Endothelial cell of umbilical vein (primary cell): ENCODE results near the gene TMEM169. TPM values are rescaled to one million over a fixed set of nuclear protein-coding genes. Genes with fewer than 3 reads are reported as not detected.

Source experiments
- BruUV-seq: library from RNA; stranded (reverse); fragments of 400-500 nt; replicated peaks from 2 replicates; lab custom pipeline; 2021; lab: Mats Ljungman, UMichigan
- CTCF ChIA-PET: fragments of 300-600, 350-600 bp; sonication (Branson Sonifier 250); formaldehyde crosslinking; loops from one replicate; lab custom pipeline; 2021; ENCODE audit warnings: antibody characterized with exemption, inconsistent platforms; lab: Charles Lee
- POLR2A ChIA-PET: fragments of 300-600, 350-600 bp; sonication (Branson Sonifier 250); formaldehyde crosslinking; loops from one replicate; lab custom pipeline; 2021; ENCODE audit warnings: antibody characterized with exemption, inconsistent platforms; lab: Charles Lee
- DNase-seq: peaks from one replicate; pipeline ENCODE4 v3.0.0-alpha.2; 2011; ENCODE audit warnings: low read depth, low spot score
- FAIRE-seq: peaks from 2 replicates; lab custom pipeline; 2011; peaks lifted over from hg19 to GRCh38; lab: Jason Lieb, UNC
- H2AFZ ChIP-seq: 2 replicates; pipeline ENCODE4 v1.6.0; 2012; ENCODE audit warnings: low read depth, low read length, control low read depth, inconsistent platforms
- H3K27ac ChIP-seq: 2 replicates; pipeline ENCODE4 v1.5.1; 2011; ENCODE audit warnings: low read depth, mild to moderate bottlenecking, control low read depth, low read length, moderate library complexity; ENCODE audit not compliant: insufficient read depth
- H3K27me3 ChIP-seq, 2 experiments: 2 replicates each; pipeline versions ENCODE4 v1.6.0 to v1.6.1; 2011; ENCODE audit warnings: low read length in 2 of 2, mixed read lengths in 1 of 2; ENCODE audit not compliant: control insufficient read depth in 2 of 2, insufficient read depth in 2 of 2
- H3K36me3 ChIP-seq, 2 experiments: 2 replicates in 1 of 2; 3 replicates in 1 of 2; pipeline ENCODE4 v1.5.1; 2011; ENCODE audit warnings: low read length in 2 of 2, mild to moderate bottlenecking in 1 of 2, moderate library complexity in 1 of 2; ENCODE audit not compliant: control insufficient read depth in 2 of 2, insufficient read depth in 2 of 2; ENCODE audit errors: extremely low read depth in 1 of 2
- H3K4me1 ChIP-seq: 3 replicates; pipeline ENCODE4 v1.5.1; 2011; ENCODE audit warnings: mild to moderate bottlenecking, low read length; ENCODE audit not compliant: control insufficient read depth, insufficient read depth; ENCODE audit errors: extremely low read depth
- H3K4me2 ChIP-seq: 2 replicates; pipeline ENCODE4 v1.6.1; 2011; ENCODE audit warnings: low read length, control low read depth, mixed read lengths; ENCODE audit not compliant: insufficient read depth
- H3K4me3 ChIP-seq, 3 experiments: fragments of 200-600 bp in 1 of 3; sonication (generic), shearing (Covaris generic) in 1 of 3; replicated peaks in 1 of 3; 2 replicates each; pipeline ENCODE4 v1.5.1; 2011 to 2016; ENCODE audit warnings: control low read depth in 3 of 3, low read length in 3 of 3, mild to moderate bottlenecking in 2 of 3, inconsistent platforms in 1 of 3, low read depth in 1 of 3, moderate library complexity in 1 of 3; ENCODE audit not compliant: insufficient read depth in 1 of 3
- H3K79me2 ChIP-seq: 2 replicates; pipeline ENCODE4 v1.6.0; 2012; ENCODE audit warnings: low read length, inconsistent platforms; ENCODE audit not compliant: control insufficient read depth, insufficient read depth
- H3K9ac ChIP-seq: replicated peaks from 2 replicates; pipeline ENCODE3; 2011; ENCODE audit warnings: low read length, control low read depth; ENCODE audit not compliant: insufficient read depth; ENCODE audit errors: extremely low read depth
- H3K9me1 ChIP-seq: replicated peaks from 3 replicates; pipeline ENCODE4 v1.6.0; 2011; ENCODE audit warnings: mild to moderate bottlenecking, low read length; ENCODE audit not compliant: control insufficient read depth, insufficient read depth; ENCODE audit errors: extremely low read depth
- H3K9me3 ChIP-seq: replicated peaks from 2 replicates; pipeline ENCODE4 v1.5.1; 2012; ENCODE audit warnings: low read length, inconsistent platforms; ENCODE audit not compliant: control insufficient read depth, insufficient read depth
- H4K20me1 ChIP-seq: replicated peaks from 2 replicates; pipeline ENCODE3; 2011; ENCODE audit warnings: mild to moderate bottlenecking, low read length; ENCODE audit not compliant: control insufficient read depth, insufficient read depth; ENCODE audit errors: extremely low read depth
- CTCF ChIP-seq, 2 donors: IDR thresholded peaks; 1 replicate in 1 of 2; 2 replicates in 1 of 2; pipeline ENCODE4 v1.5.1; 2011; ENCODE audit warnings: low read length in 2 of 2, mild to moderate bottlenecking in 2 of 2, moderate library complexity in 2 of 2, control low read depth in 1 of 2, inconsistent platforms in 1 of 2, low read depth in 1 of 2; ENCODE audit not compliant: insufficient read depth in 1 of 2; ENCODE audit errors: extremely low read depth in 1 of 2
- EZH2 ChIP-seq: IDR thresholded peaks from 2 replicates; pipeline ENCODE4 v1.6.1; 2012; ENCODE audit warnings: borderline replicate concordance, low read depth, mild to moderate bottlenecking, moderate library complexity, low read length, inconsistent platforms; ENCODE audit not compliant: severe bottlenecking
- FOS ChIP-seq: IDR thresholded peaks from 2 replicates; pipeline ENCODE4 v1.6.1; 2011; ENCODE audit warnings: mild to moderate bottlenecking, low read length, moderate library complexity, borderline replicate concordance; ENCODE audit not compliant: insufficient read depth
- GATA2 ChIP-seq: IDR thresholded peaks from 2 replicates; pipeline ENCODE4 v1.7.0; 2011; ENCODE audit warnings: low read depth, mild to moderate bottlenecking, moderate library complexity, mixed read lengths, low read length; ENCODE audit not compliant: insufficient read length, insufficient read depth
- JUN ChIP-seq: IDR thresholded peaks from 2 replicates; pipeline ENCODE4 v1.6.1; 2011; ENCODE audit warnings: borderline replicate concordance, low read depth; ENCODE audit not compliant: insufficient read length, insufficient read depth
- MAX ChIP-seq: IDR thresholded peaks from 2 replicates; pipeline ENCODE4 v1.6.1; 2011; ENCODE audit not compliant: insufficient read depth, insufficient read length
- MYC ChIP-seq: IDR thresholded peaks from one replicate; pipeline ENCODE4 v1.6.1; 2011; ENCODE audit warnings: mild to moderate bottlenecking, low read depth, low read length
- POLR2A ChIP-seq: IDR thresholded peaks from 2 replicates; pipeline ENCODE4 v1.6.1; 2012; ENCODE audit warnings: low read depth, mild to moderate bottlenecking, control low read depth, low read length
- POLR2AphosphoS5 ChIP-seq: IDR thresholded peaks from 2 replicates; pipeline ENCODE4 v1.6.1; 2012; ENCODE audit warnings: low read depth, mild to moderate bottlenecking, control low read depth, low read length, moderate library complexity; ENCODE audit not compliant: insufficient read depth
- dilution Hi-C: fragments of 300-500 bp; cut with MboI; formaldehyde crosslinking; loops from one replicate; pipeline ENCODE4 v1.15.0; 2019; ENCODE audit warnings: low sequenced_read_pairs; ENCODE audit not compliant: extremely low pct_ligation_motif_present
- intact Hi-C: fragments of 100-400 bp; cut with micrococcal nuclease; formaldehyde crosslinking; loops from one replicate; pipeline ENCODE4 v1.10.0; 2022
- polyA plus RNA-seq, 4 experiments: library from polyadenylated mRNA; depleted of rRNA in 3 of 4; stranded (reverse) in 3 of 4; unstranded in 1 of 4; fragments of >200 nt; gene quantifications; 2 replicates each; pipeline versions ENCODE4 v1.2.1 to v1.2.3, GENCODE V29; 2011 to 2012; ENCODE audit warnings: missing spikeins in 1 of 4
- total RNA-seq: library from RNA; stranded (reverse); gene quantifications from 2 replicates; pipeline ENCODE4 v1.2.3, GENCODE V29; 2021

TMEM169 gene
- total and polyA plus RNA-seq, 2 donors (not counting 3 experiments of a cell fraction or from before 2014, with no cell fraction given) = 0.20 TPM; not detected in 1

- CTCF ChIA-PET = no interaction called here
- Histone ChIP-seq H3K9me3 (no peaks in the 10 kb centered on the region), H3K9me1 (no peaks in the 10 kb centered on the region), H3K4me2 (no peak overlapping the region), H3K36me3 (peaks cover 29 to 49% of the 10 kb centered on the region in 2 experiments), H3K4me3 (no peak overlapping the region), H3K27me3 (no peaks in the 10 kb centered on the region), H3K9ac (no peak overlapping the region), H4K20me1 (no peaks in the 10 kb centered on the region), H3K79me2 (peaks cover 68% of the 10 kb centered on the region), H3K4me1 (peaks cover 13% of the 10 kb centered on the region), H2AFZ (no peak overlapping the region), H3K27ac (no peak overlapping the region)
- POLR2A ChIA-PET = no interaction called here
- DNase-seq = no peak
- no peak for FAIRE-seq
- BruUV-seq = no TSS peak
- TF ChIP-seq CTCF (IDR thresholded peaks at IDR 0.05; ENCODE audit: extremely low read depth in 1 of 2, insufficient read depth in 1 of 2, low read depth in 1 of 2, low read length in 2 of 2) (no peak), GATA2 (no peak), FOS (no peak), MAX (no peak), POLR2A (no peak), EZH2 (no peak), MYC (no peak), POLR2AphosphoS5 (no peak), JUN (no peak)
- dilution Hi-C loops = no loop called here
- intact Hi-C loops = loop anchor here (5.0 to 10.0 kb wide), 2 partner anchors 283 to 516 kb away; partner anchors contain the start of gene IGFBP2
These were observed 37.4 kb downstream of the TMEM169 start for GRCh38 chr2:216119146-216119545.
